Cardiac fibroblast (primary cell): Measurements from ENCODE around the gene MTMR10.
A peak's percentile ranks its signal among the peaks of the same experiment; 100 is the strongest.

Experiments used
- DNase-seq, 2 donors: peaks; one replicate each; pipeline versions ENCODE4 v3.0.0 to v3.0.0-alpha.2; 2010; ENCODE audit warnings: low read depth in 2 of 2
- H3K4me3 ChIP-seq, 2 donors: replicated peaks in 1 of 2; 1 replicate in 1 of 2; 2 replicates in 1 of 2; pipeline ENCODE4 v1.5.1; 2011; ENCODE audit warnings: low read depth in 2 of 2, low read length in 2 of 2, mild to moderate bottlenecking in 2 of 2, moderate library complexity in 1 of 2
- CTCF ChIP-seq: IDR thresholded peaks from one replicate; pipeline ENCODE4 v1.5.1; 2011; ENCODE audit warnings: low read depth, mild to moderate bottlenecking, low read length, inconsistent platforms

MTMR10 gene, protein sequence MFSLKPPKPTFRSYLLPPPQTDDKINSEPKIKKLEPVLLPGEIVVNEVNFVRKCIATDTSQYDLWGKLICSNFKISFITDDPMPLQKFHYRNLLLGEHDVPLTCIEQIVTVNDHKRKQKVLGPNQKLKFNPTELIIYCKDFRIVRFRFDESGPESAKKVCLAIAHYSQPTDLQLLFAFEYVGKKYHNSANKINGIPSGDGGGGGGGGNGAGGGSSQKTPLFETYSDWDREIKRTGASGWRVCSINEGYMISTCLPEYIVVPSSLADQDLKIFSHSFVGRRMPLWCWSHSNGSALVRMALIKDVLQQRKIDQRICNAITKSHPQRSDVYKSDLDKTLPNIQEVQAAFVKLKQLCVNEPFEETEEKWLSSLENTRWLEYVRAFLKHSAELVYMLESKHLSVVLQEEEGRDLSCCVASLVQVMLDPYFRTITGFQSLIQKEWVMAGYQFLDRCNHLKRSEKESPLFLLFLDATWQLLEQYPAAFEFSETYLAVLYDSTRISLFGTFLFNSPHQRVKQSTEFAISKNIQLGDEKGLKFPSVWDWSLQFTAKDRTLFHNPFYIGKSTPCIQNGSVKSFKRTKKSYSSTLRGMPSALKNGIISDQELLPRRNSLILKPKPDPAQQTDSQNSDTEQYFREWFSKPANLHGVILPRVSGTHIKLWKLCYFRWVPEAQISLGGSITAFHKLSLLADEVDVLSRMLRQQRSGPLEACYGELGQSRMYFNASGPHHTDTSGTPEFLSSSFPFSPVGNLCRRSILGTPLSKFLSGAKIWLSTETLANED

GRCh38 chr15:30991255-30992235, at the start of gene MTMR10:
Gene MTMR10, minus strand, starts transcription at chr15:30991628. Its CDS starts 122 bp downstream, at chr15:30991506.
- H3K4me3 ChIP-seq: peak within 1 kb of the TSS; percentile 88 to 92
- peak; percentile 75 to 90 for DNase-seq
- no peak for TF ChIP-seq CTCF

- TF ChIP-seq CTCF: no peak
- no peak for DNase-seq
- no peak overlapping the region for H3K4me3 ChIP-seq
These were observed 49.2 kb upstream of the MTMR10 start for GRCh38 chr15:31040611-31041010.

- no peak for TF ChIP-seq CTCF
- no peak overlapping the region for H3K4me3 ChIP-seq
- no peak for DNase-seq
These were observed 48.5 kb upstream of the MTMR10 start for GRCh38 chr15:31039961-31040360.

- no peak for TF ChIP-seq CTCF
- H3K4me3 ChIP-seq: no peak overlapping the region
- no peak for DNase-seq
These were observed 46.5 kb upstream of the MTMR10 start for GRCh38 chr15:31037731-31038477.

DNA sequence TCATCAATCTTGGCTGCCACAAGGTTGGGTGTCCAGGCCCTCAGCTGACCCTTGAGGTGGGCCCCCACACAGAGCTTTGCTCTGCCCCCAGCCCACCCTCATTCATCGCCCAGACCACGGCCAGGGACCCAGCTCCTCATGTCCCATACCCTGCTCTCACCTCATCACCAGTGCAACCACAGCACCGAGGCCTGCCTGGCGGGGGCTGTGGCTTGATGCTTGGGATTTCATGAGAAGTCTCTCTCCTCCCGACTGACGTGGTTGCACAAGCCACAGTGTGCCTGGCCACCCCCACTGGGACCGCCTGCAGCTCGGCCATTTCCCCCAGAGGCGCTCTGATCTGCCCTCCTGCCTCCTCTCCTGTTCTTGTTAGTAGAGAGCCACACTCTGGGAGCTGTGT, 45.4 kb upstream of the MTMR10 start:
- no peak for TF ChIP-seq CTCF
- no peak overlapping the region for H3K4me3 ChIP-seq
- no peak for DNase-seq
